Tibial nerve (tissue), 4 donors: ENCODE measurements around the gene A3GALT2. TPM values are rescaled to one million over a fixed set of nuclear protein-coding genes. Genes with fewer than 3 reads are reported as not detected.

Experiments
- DNase-seq, 2 donors: peaks; one replicate each; pipeline ENCODE4 v3.0.0-alpha.2; 2019; ENCODE audit warnings: low spot score in 2 of 2
- H3K27ac ChIP-seq, 4 donors: fragments of 200-600 bp; sonication (generic) in 3 of 4; one replicate each; pipeline ENCODE4 v1.5.1; 2017 to 2019; ENCODE audit warnings: mild to moderate bottlenecking in 1 of 4
- H3K27me3 ChIP-seq, 2 donors: fragments of 200-600 bp; sonication (generic) in 1 of 2; one replicate each; pipeline versions ENCODE4 v1.5.1 to v1.6.0; 2017 to 2019
- H3K36me3 ChIP-seq, 3 donors: fragments of 200-600 bp; sonication (generic); one replicate each; pipeline ENCODE4 v1.5.1; 2018 to 2019
- H3K4me1 ChIP-seq, 4 donors: fragments of 200-600 bp; sonication (generic) in 3 of 4; one replicate each; pipeline ENCODE4 v1.5.1; 2017 to 2019
- H3K4me3 ChIP-seq, 4 donors: fragments of 200-600 bp; sonication (generic) in 3 of 4; one replicate each; pipeline ENCODE4 v1.5.1; 2017 to 2019; ENCODE audit warnings: mild to moderate bottlenecking in 1 of 4, moderate library complexity in 1 of 4
- H3K9me3 ChIP-seq, 4 donors: fragments of 200-600 bp; sonication (generic) in 3 of 4; one replicate each; pipeline ENCODE4 v1.5.1; 2017 to 2019
- EP300 ChIP-seq, 2 donors: sonication (generic); formaldehyde crosslinking; IDR thresholded peaks; one replicate each; pipeline ENCODE4 v1.6.1; 2017; ENCODE audit warnings: antibody characterized with exemption in 2 of 2, mild to moderate bottlenecking in 1 of 2
- POLR2A ChIP-seq, 2 donors: fragments of 450-650 bp; IDR thresholded peaks; one replicate each; pipeline ENCODE4 v1.6.1; 2017; ENCODE audit warnings: antibody characterized with exemption in 2 of 2, mild to moderate bottlenecking in 2 of 2, moderate library complexity in 2 of 2
- WGBS, 2 donors: methylation state at CpG; one replicate each; pipeline ENCODE4 v1.1.5; 2018; 5-methylcytosine and 5-hydroxymethylcytosine counted together
- total RNA-seq, 4 donors: library from RNA; depleted of rRNA; stranded (reverse); fragments of >200 nt; gene quantifications; one replicate each; pipeline ENCODE4 v1.1.0, GENCODE V29; 2016
- TF ChIP-seq, protein P1 (sequence below), 5 experiments: fragments of 200-600 bp in 3 of 5; fragments of 450-650 bp in 2 of 5; sonication (generic) in 3 of 5; IDR thresholded peaks; one replicate each; pipeline ENCODE4 v1.5.1; 2016 to 2019; ENCODE audit warnings: antibody characterized with exemption in 5 of 5, mild to moderate bottlenecking in 3 of 5, moderate library complexity in 2 of 5

The A3GALT2 gene
- total RNA-seq, 4 donors from 2014 or later, result 0.42 to 0.66 TPM; not detected in 2

- 78% methylated on average over 10 of the region's 10 CpGs for WGBS, 2 donors
- Histone ChIP-seq H3K27ac (no peak overlapping the region), H3K27me3 (no peaks in the 10 kb centered on the region), H3K4me3 (no peak overlapping the region), H3K9me3 (no peaks in the 10 kb centered on the region), H3K4me1 (peaks cover 0 to 86% (median 25%) of the 10 kb centered on the region in 4 donors), H3K36me3 (peaks cover 0 to 13% (median 3%) of the 10 kb centered on the region in 3 donors)
- no peak for DNase-seq
- TF ChIP-seq POLR2A (IDR thresholded peaks at IDR 0.05) (no peak), EP300 (IDR thresholded peaks at IDR 0.05) (no peak)
- TF ChIP-seq, protein P1, sequence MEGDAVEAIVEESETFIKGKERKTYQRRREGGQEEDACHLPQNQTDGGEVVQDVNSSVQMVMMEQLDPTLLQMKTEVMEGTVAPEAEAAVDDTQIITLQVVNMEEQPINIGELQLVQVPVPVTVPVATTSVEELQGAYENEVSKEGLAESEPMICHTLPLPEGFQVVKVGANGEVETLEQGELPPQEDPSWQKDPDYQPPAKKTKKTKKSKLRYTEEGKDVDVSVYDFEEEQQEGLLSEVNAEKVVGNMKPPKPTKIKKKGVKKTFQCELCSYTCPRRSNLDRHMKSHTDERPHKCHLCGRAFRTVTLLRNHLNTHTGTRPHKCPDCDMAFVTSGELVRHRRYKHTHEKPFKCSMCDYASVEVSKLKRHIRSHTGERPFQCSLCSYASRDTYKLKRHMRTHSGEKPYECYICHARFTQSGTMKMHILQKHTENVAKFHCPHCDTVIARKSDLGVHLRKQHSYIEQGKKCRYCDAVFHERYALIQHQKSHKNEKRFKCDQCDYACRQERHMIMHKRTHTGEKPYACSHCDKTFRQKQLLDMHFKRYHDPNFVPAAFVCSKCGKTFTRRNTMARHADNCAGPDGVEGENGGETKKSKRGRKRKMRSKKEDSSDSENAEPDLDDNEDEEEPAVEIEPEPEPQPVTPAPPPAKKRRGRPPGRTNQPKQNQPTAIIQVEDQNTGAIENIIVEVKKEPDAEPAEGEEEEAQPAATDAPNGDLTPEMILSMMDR (IDR thresholded peaks at IDR 0.05), result no peak
Measured at GRCh38 chr1:33265780-33266605, 54.9 kb downstream of the A3GALT2 start.

DNA sequence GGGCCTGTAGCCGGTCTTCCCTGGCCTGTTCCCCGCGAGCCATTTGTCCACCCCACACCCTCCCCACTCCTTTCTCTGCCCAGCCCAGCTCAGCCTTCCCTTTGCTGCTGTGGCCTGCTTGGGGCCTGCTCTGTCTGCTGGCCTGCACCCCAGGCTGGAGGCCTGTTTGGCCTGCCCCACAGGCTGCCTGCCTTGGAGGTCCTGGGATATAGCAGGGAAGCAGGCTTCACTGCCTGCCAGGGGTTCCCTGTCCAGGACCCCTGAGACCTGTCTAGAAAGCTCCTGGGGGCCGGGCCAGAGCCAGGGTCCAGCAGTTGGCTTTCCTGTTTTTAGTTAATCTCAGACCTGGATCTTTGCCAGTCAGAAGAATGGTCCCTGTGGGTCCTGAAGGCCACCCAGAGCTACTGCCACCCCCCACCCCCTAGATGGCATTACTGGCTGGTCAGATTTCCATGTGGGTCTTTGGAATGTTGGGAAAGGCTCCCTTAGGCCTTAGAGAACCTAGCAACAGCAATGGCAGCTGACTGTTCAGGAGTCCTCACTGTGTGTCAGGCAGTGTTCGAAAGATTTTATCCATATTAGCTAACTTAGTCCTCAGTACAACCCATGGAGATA lies 56.9 kb downstream of the A3GALT2 start:
- peaks cover 0 to 86% (median 32%) of the 10 kb centered on the region in 4 donors for H3K4me1 ChIP-seq
- 71 to 73% methylated on average over 4 to 5 of the region's 5 CpGs for WGBS, 2 donors
- no peaks in the 10 kb centered on the region for H3K9me3 ChIP-seq
- no peak overlapping the region for H3K4me3 ChIP-seq
- TF ChIP-seq EP300 (IDR thresholded peaks at IDR 0.05), result no peak
- TF ChIP-seq, protein P1 (IDR thresholded peaks at IDR 0.05), result no peak
- no peak for TF ChIP-seq POLR2A (IDR thresholded peaks at IDR 0.05)
- H3K27ac ChIP-seq, result peak overlapping the region in 2 of 4 donors; percentile 13 to 22
- DNase-seq, result no peak
- H3K27me3 ChIP-seq, result no peaks in the 10 kb centered on the region
- peaks cover 0 to 3% (median 0%) of the 10 kb centered on the region in 3 donors for H3K36me3 ChIP-seq

DNA sequence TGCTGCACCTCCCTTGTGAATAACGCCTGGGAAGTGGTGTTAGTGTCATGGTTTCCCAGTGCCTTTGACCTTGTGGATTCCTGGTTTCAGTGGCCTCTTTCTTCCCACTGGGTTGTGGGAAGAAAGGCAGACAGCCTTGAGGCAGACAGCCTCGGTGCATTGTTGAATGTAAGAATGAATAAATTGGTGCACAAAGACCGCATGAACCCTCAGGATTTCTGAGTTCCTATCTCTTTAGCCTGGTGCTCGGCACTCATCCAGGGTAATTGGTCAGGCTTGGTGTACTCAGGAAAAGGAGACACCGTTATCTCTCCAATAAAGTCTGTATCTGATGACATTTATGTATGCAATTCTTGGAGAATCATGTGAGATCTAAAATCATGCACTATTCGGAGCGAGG lies 59.6 kb downstream of the A3GALT2 start:
- Histone ChIP-seq H3K27ac (peak overlapping the region in 2 of 4 donors; percentile 14 to 32), H3K36me3 (peaks cover 0 to 3% (median 0%) of the 10 kb centered on the region in 3 donors), H3K4me3 (no peak overlapping the region), H3K4me1 (peaks cover 0 to 81% (median 40%) of the 10 kb centered on the region in 4 donors), H3K27me3 (no peaks in the 10 kb centered on the region), H3K9me3 (no peaks in the 10 kb centered on the region)
- TF ChIP-seq, protein P1 (IDR thresholded peaks at IDR 0.05), result no peak
- TF ChIP-seq POLR2A (IDR thresholded peaks at IDR 0.05) (no peak), EP300 (IDR thresholded peaks at IDR 0.05) (no peak)
- no peak for DNase-seq
- WGBS, 2 donors, result 22 to 36% methylated on average over 7 of the region's 7 CpGs

DNA sequence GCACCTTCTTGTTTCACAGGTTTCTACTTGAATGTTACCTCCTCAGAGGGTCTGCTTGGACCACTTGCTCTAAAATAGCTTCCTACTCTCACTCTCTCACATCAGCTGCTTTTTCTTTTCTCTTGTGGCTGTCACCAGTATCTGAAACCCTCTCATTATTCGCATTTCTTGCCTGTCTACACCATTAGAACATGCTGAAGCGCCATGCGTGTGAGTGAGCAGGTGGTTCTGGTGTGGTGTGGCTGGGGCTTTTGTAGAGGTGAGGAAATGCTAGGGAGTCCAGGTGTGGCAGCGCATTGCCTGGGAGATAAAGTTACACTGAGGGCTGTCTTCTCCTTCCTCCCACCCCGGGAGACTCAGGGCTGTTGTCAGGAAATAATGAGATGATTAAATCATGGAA lies 60.5 kb downstream of the A3GALT2 start:
- no peak for DNase-seq
- H3K4me1 ChIP-seq, result peaks cover 0 to 72% (median 40%) of the 10 kb centered on the region in 4 donors
- 75% methylated on average over 5 of the region's 5 CpGs for WGBS, 2 donors

More for the DNA sequence above, 60.5 kb downstream of the A3GALT2 start:
- Histone ChIP-seq H3K4me3 (no peak overlapping the region), H3K9me3 (no peaks in the 10 kb centered on the region), H3K27ac (peak overlapping the region in 1 of 4 donors; percentile 38), H3K27me3 (no peaks in the 10 kb centered on the region), H3K36me3 (peaks cover 0 to 3% (median 0%) of the 10 kb centered on the region in 3 donors)
- TF ChIP-seq EP300 (IDR thresholded peaks at IDR 0.05) (no peak), POLR2A (IDR thresholded peaks at IDR 0.05) (no peak)
- TF ChIP-seq, protein P1 (IDR thresholded peaks at IDR 0.05), result no peak
